Neural cell (in vitro differentiated cells): ENCODE results near the gene DEF6. TPM values are rescaled to one million over a fixed set of nuclear protein-coding genes. Genes with fewer than 3 reads are reported as not detected.

ENCODE experiments used
- polyA plus RNA-seq: library from polyadenylated mRNA; depleted of rRNA; stranded (reverse); fragments of >200 nt; gene quantifications from 2 replicates; pipeline ENCODE4 v1.2.3, GENCODE V29; 2014

DEF6 gene
- polyA plus RNA-seq, 1 donor from 2014 or later = 1.3 TPM

Other genes starting within 250 kb of the DEF6 start
- gene TCP11, start 156.5 kb upstream of the DEF6 start, polyA plus RNA-seq = 0.92 TPM in 1 of 2 replicates, not detected in the other
- gene SCUBE3, start 83.9 kb upstream of the DEF6 start, polyA plus RNA-seq = 7.3 and 9.1 TPM in 2 replicates
- 26.3 and 38.6 TPM in 2 replicates for gene ZNF76, start 38.1 kb upstream of the DEF6 start, polyA plus RNA-seq
- gene PPARD, start 44.7 kb downstream of the DEF6 start, polyA plus RNA-seq = 1.3 and 1.7 TPM in 2 replicates
- 7.1 and 10.2 TPM in 2 replicates for gene FANCE, start 154.5 kb downstream of the DEF6 start, polyA plus RNA-seq
- 997 and 1,049 TPM in 2 replicates for gene RPL10A, start 170.6 kb downstream of the DEF6 start, polyA plus RNA-seq
- gene TEAD3, start 199.3 kb downstream of the DEF6 start, polyA plus RNA-seq = 0.10 and 0.42 TPM in 2 replicates
- gene TULP1, start 215.1 kb downstream of the DEF6 start, polyA plus RNA-seq = 0.14 TPM in 1 of 2 replicates, not detected in the other